AG10803 (cell line): ENCODE data around the gene PCDHGA9.
A peak's percentile ranks its signal among the peaks of the same experiment; 100 is the strongest.
"Not testable (repeated sequence)": the region's sequence is repeated elsewhere in the genome, so short reads cannot be mapped to it uniquely, and the experiment has no call there.

ENCODE experiments used
- DNase-seq: peaks from one replicate; pipeline ENCODE4 v3.0.0; 2010; ENCODE audit warnings: low read depth
- H3K4me3 ChIP-seq: 2 replicates; pipeline ENCODE4 v1.5.1; 2011; ENCODE audit warnings: mild to moderate bottlenecking, low read length, control low read depth
- CTCF ChIP-seq: conservative IDR thresholded peaks from 2 replicates; pipeline ENCODE4 v1.5.1; 2011; ENCODE audit warnings: mild to moderate bottlenecking, low read length, control low read depth, inconsistent platforms

Gene PCDHGA9

GRCh38 chr5:141373673-141374317 is 28.8 kb upstream of the PCDHGA9 start, which contains the start of gene PCDHGA6:
Gene PCDHGA6, plus strand, starts transcription at chr5:141373891. Its CDS starts 193 bp downstream, at chr5:141374084.
- peak; percentile 69 for TF ChIP-seq CTCF
- DNase-seq, result peak; percentile 38
- peak within 1 kb of the TSS; percentile 56 for H3K4me3 ChIP-seq

GRCh38 chr5:141374627-141375026 is 28.0 kb upstream of the PCDHGA9 start:
- TF ChIP-seq CTCF, result no peak
- peak overlapping the region; percentile 56; the same call in 1 of the 2 replicates for H3K4me3 ChIP-seq
- DNase-seq, result no peak

GRCh38 chr5:141375444-141376155 is 27.0 kb upstream of the PCDHGA9 start:
- not testable (repeated sequence) for DNase-seq, H3K4me3 ChIP-seq

GRCh38 chr5:141382469-141383294 is 19.9 kb upstream of the PCDHGA9 start, which contains the start of gene PCDHGA7:
Gene PCDHGA7, plus strand, starts transcription at chr5:141382742. Its CDS starts 158 bp downstream, at chr5:141382900.
- DNase-seq, result peak; percentile 58
- H3K4me3 ChIP-seq, result peak within 1 kb of the TSS; percentile 71

GRCh38 chr5:141383345-141383744 is 19.2 kb upstream of the PCDHGA9 start:
- no peak for DNase-seq
- no peak for TF ChIP-seq CTCF
- H3K4me3 ChIP-seq, result peak overlapping the region; percentile 71

More at GRCh38 chr5:141382469-141383294, 19.9 kb upstream of the PCDHGA9 start, which contains the start of gene PCDHGA7:
- TF ChIP-seq CTCF, result peak; percentile 67

- H3K4me3 ChIP-seq, result no peak overlapping the region
- no peak for DNase-seq
- no peak for TF ChIP-seq CTCF
These were observed 17.9 kb upstream of the PCDHGA9 start for GRCh38 chr5:141384471-141385267.
